A673 (cell line): ENCODE results near the gene TTC28.

Experiments
- CTCF ChIP-seq: fragments of 300-800, 200-600 bp; sonication (generic); conservative IDR thresholded peaks from 2 replicates; pipeline ENCODE4 v1.5.1; 2017; ENCODE audit warnings: low read depth, mild to moderate bottlenecking, antibody characterized with exemption, low read length, moderate library complexity, mixed read lengths
- EZH2 ChIP-seq: fragments of 200-600 bp; sonication (generic); IDR thresholded peaks from 2 replicates; pipeline ENCODE4 v1.6.1; 2017; ENCODE audit warnings: borderline replicate concordance, low read depth, mild to moderate bottlenecking, mixed read lengths, antibody characterized with exemption, low read length; ENCODE audit not compliant: poor library complexity, severe bottlenecking

DNA sequence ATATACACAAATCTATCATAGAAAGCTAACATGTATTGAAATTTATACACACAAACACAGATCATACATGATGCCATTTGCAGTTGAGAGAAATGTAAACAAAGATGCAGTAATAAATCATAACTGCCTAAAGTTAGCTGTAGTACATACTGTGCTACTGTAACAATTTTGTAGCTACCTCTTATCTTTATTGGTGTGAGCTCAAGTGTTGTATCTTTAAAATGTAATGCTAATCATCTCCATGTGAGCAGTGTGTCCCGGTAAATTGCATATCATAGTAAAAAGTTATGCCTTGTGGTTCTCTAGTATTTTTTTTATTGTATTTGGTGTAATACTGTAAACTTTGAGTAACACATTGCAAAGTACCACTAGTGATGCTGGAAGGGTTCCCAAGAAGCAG is 743.7 kb downstream of the TTC28 start:
- no peak for TF ChIP-seq CTCF
- TF ChIP-seq EZH2 = no peak
